ENCODE results near the gene LRRC72. TPM values are rescaled to one million over a fixed set of nuclear protein-coding genes. Genes with fewer than 3 reads are reported as not detected.
"Not testable (repeated sequence)": the region's sequence is repeated elsewhere in the genome, so short reads cannot be mapped to it uniquely, and the experiment has no call there.

The LRRC72 gene
- not detected for total RNA-seq
- long read RNA-seq, result 0 reads

DNA sequence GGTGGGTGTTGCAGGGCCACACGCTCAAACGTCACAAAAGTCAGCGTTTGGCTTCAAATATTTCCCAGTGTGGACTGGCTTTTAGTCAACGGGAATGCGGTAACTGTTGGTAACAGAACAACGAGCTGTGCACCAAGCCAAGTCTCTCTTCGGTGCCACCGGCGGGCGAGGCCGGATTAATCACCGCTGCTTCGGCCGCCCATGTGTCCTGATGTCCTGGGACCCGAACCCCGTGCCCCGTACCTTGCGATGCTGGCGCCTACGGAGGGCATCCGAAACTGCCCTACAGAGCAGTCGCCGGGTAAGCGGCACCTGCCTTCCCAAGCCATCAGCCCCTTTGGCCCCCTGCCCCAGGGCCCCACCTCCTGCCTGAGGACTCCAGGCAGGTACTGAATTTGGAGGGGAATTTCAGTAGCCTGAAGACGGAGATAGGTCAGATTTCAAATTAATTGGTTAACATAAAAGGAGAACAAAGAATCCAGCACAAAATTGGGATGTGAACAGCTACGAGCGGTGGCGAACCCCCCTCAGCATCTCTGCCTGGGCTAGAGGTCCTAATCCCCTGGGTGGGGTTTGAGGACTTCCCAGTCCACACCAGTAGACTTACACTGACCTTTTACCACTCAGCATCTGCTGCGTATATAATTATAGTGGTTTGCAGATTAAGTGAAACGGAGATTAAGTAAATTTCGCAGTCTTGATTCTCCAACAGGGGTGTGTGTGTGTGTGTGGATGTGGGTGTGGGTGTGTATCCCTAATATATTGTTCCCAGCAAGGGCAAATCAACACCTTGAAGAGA lies at the start of gene LRRC72:
LRRC72 (plus strand) TSS at position 84 of the 799 bp plus-strand sequence; CDS start at position 212, 128 bp downstream.
- ATAC-seq (no peak), DNase-seq (no peak)
- intact Hi-C loops (cut with DNase I), result no loop called here

DNA sequence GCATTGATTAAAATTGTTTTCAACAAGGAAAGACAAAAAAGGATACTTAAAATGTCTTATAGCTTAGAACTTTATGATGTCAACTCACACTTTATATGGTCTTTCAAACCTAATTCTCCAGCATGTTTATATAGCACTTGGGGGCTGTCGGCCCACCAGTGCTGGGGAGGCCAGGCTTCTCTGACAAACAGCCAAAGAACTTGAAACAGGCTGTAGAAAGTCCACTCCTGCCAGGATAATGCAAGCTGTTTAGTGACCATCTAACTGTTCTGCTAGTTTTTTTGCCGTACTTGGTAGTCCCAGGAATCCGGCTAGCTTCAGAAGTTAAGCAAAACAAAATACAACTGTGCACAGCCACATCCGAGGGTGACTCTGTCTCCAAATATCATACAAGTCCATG lies 47.5 kb upstream of the LRRC72 start:
- no peak for DNase-seq
- intact Hi-C loops (cut with DNase I), result no loop called here
- ATAC-seq, result no peak

DNA sequence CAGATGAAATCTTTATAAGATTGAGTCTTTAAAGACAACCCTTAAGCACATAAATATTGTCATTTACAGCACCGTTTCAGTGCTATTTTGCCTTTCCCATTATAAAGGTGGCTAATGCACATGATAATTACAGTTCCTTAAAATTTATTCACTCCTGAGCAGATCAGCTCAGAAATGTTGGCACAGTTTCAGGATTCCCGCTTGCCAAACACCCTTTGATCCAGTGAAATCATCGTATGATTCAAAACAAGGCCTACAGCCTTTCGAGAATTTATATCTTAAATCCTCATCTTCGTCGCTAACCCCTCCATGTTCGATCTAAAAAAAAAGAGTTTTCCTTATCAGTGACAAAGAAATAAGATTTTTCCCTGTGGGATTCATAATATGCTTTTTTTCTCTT lies 47.0 kb upstream of the LRRC72 start:
- no peak for DNase-seq
- intact Hi-C loops (cut with DNase I), result no loop called here
- ATAC-seq, result no peak

DNA sequence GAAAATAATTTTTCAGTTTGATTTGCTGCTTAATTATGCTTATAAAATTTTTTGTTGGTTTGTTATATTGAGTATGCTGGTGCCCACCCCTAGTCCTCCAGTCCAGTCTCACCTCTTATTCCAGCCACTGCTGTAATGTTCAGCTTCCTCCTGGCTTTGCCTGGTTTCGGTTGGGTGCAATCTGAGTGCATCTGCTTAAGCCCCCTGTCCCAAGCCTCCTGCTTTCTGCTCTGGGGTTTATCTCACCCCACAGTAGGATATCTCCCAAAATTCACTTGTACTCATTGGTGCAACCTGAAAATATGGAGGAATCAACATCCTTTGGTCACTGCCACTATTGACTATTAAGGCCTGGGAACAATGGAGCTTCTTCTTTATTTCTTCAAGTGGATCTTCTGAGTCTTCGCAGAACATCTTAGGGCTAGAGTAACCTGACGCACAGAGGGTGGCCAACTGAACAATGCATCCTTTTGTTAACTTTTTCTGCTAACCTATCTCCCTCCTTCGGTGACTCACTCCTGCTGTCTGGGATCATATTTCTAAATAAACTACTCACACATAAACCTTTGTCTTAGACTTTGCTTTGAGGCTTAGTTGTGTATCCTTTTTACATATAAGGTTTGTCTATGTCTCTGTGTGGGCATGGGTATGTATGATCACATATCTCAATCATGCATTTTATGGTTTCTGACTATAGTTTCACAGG lies 42.0 kb upstream of the LRRC72 start:
- DNase-seq, result no peak
- intact Hi-C loops (cut with DNase I), result no loop called here
- ATAC-seq, result no peak

DNA sequence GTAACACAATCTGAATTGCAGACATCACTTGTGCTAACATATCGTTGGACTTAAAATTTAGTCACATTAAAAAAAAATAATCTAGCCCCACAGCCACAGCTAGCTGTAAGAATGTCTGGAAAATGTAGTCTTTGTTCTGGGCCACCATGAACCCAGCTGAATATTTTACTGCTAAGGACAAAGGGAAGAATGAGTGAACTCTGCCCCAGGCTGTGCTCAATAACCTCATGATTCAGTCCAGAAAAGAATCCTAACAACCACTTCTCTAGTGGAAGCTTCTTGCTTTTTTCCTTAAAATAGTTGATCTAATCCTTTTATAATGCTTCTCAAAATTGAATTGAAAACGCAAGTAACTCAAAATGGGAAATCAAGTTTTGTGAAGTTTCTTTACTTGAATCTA lies 35.5 kb upstream of the LRRC72 start:
- ATAC-seq (no peak), DNase-seq (no peak)
- intact Hi-C loops (cut with DNase I), result no loop called here

DNA sequence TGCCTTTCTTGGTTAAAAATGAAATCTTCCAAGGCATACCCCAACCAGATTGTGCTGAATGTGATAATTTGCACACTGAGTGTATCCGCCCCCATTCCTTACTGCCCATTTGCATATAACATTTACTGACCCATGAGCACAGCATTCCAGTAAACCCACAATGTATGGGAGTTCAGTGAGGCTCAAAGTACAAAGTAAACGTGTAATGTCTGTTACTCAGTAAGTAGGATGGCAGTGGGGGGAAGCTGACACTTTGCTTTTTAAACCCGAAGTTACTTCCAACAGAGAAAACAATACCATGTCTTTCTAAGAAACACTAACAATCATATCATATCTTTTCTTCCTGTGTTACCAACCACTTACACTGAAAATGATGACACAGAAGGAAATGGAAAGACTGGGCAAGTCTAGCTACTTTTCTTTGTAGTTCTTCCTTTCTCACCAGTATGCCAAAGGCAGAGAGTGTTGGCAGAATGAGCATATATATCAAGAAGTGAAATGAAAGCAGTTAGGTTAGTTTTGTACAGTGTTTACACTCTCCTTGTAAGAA lies 34.0 kb upstream of the LRRC72 start:
- ATAC-seq (no peak), DNase-seq (no peak)
- intact Hi-C loops (cut with DNase I), result no loop called here

DNA sequence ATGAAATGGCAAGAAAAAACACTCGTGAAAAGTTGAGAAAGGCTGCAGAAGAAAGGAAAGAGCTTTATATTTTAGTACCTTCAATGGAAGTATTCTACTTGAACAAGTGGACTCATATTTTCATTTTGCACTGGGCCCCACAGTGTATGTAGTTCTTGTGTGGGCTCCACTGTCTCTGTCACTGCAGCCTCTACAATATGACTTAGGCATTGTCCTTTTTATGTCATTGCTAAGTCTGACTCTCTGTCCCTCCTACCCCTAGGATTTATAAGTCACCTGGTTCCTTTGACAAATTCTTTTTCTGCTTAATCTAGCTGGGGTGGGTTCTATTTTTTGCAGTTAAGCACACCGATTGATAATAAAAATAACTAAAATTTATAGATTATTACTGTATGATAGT lies 33.4 kb upstream of the LRRC72 start:
- DNase-seq (no peak), ATAC-seq (no peak)
- intact Hi-C loops (cut with DNase I), result no loop called here

DNA sequence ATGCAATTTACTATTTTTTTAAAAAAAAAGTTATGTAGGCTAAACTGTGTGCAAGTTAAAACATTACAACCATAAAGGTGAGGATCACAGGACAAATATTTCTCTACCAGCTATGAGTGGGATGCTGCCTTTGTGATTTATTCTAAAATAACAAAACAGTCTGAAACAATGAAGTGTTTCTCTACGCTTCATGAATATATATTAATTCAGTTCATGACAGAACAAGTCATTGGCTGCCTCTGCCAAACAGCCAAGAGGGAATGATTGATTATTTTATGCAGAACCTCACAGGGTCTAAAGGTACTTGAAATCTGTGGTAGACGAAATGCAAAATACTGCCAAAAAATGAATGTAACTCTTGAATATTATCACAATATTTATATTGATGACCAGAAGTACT lies 32.1 kb upstream of the LRRC72 start:
- ATAC-seq (no peak), DNase-seq (no peak)
- intact Hi-C loops (cut with DNase I), result no loop called here

DNA sequence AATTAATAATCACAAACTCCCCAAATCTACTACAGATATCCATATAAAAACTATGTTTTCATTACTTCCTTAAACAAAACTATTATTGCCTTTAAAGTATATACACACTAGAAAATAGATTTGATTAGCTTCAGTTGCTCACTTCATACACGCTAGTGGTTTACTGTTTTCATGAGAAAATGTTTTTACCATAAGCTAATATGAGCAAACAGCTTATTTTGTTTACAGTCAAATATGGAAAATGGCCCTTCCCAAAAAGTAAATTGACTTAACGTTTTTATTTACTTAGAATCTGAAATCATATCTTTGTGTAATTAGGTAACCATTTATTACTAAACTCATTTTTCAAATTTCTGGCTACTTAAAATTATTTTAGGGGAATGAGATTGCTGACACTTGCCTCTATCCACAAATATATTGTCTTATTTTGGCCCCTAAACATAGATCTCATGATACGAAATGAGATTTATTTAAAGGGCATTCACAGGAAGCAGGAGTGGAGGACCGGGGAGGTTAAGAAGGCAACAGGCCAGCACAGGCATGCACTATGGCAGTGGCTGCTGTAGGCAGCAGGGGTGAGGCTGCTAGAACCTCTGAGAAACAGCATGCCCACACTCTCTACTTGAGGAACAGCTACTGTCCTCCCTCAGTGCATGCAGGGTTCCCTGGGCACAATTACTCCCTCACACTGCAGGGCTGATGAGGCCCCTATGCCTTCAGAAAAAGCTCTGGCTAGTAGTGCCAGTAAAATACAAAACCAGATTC lies 31.5 kb upstream of the LRRC72 start:
- DNase-seq, result no peak
- intact Hi-C loops (cut with DNase I), result no loop called here
- no peak for ATAC-seq

DNA sequence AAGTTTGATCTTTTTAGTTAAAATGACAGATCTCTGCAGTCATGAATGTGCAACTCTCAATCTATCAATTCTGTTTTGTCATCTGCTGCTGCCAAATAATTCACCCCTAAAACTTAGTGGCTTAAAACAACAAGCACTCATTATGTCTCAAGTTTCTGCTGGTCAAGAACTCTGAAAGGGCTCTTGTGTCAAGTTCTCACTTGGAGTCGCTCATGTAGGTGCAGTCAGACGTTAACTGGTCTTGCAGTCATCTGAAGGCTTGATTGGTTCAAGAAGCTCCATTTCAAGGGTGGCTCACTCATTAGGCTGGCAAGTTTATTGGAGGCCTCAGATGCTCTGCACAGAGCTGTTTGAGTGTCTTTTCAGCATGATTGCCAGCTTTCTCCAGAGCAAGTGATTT lies 28.5 kb upstream of the LRRC72 start:
- DNase-seq (no peak), ATAC-seq (no peak)
- intact Hi-C loops (cut with DNase I), result no loop called here

DNA sequence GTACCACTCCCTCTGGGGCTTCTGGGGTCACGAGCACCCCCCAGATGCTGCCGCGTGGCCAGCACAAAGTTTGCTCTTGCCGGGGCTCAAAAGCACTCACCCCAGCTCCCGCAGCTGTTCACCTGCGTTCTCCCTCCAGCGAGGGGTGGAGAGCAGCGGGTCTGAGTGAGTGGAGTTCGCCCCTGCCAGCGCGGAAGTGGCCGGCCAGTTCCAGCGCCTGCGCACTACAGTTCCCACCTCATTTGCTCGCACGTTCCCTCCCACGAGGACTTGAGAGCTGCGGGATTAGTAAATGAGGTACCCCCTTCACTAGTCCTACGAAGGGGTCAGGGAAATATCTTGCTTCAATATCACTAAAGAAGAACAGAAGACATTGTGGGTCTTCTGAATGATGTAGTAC lies 24.3 kb upstream of the LRRC72 start:
- intact Hi-C loops (cut with DNase I), result no loop called here
- ATAC-seq (no peak), DNase-seq (no peak)

DNA sequence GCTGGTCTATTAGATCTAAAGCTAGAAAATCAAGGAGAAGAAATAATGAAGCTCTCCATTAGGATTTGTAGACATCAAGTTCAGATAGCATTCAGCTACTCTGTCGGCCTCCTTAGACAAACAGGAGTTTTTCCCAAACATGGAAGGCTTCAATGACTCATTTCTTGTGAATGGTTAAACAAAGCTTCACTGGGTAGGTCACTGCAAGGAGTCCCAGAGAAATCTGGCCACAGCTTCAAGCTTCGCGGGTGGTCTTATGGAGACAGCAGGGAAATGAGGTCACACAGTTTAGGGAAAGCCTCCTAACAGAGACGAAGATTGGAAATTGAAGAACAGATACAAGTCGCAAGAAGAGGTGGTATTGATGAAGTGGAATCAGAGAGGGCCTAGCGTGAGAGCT lies 22.6 kb upstream of the LRRC72 start:
- no peak for ATAC-seq
- no peak for DNase-seq
- intact Hi-C loops (cut with DNase I), result no loop called here

DNA sequence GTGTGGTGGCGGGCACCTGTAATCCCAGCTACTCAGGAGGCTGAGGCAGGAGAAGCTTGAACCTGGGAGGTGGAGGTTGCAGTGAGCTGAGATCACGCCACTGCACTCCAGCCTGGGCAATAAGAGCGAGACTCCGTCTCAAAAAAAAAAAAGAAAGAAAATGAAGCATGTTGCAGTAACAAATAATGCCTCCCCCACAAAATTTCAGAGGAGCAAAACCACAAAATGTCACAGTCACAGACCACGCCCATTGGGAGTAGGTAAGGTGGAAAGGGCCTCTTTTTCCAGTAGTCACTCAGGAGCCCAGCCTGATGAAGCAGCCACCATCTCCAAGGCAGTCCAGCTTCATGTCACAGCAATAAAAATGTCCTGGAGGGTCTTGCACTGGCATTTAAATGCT lies 20.2 kb upstream of the LRRC72 start:
- intact Hi-C loops (cut with DNase I); DNase-seq; ATAC-seq: not testable (repeated sequence)

DNA sequence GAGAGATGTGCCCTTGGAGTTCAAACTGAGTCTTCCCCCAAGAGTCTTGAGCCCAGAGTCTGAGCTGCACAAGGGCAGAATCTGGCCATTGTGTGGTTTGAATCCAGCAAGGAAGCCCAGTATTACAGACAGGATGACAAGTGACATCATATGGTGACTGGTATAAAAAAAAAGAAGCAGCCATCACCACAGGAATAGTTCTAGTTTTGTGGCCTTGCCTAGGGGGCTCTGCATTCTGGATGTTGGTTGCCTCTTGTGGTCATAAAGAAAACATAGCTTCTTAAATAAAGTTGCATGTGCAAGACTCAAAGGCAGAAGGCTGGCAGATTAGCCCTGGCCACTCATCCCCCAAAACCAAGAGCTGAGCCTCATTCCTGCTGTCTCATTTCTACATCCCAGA lies 16.8 kb upstream of the LRRC72 start:
- intact Hi-C loops (cut with DNase I), result no loop called here
- no peak for ATAC-seq
- no peak for DNase-seq

DNA sequence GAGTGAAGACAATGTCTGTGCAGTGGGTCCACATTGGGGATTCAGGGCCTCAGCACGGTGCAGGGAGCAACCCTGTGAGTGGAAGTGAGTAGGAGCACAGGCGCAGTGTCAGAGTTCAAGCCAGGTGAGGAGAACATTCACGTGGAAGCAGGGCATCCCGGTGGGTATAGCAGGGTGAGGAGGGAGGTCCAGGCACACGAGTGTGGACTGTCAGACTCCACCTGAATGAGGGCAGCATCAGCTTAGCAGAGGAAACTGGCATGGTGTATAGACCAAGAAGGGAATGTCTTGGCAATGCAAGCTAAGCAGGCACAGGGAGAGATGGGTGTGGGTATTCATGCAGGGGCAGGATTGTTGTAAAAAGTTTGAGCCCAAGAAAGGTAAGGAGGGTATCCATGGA lies 15.3 kb upstream of the LRRC72 start:
- intact Hi-C loops (cut with DNase I), result no loop called here
- DNase-seq, result no peak
- no peak for ATAC-seq

DNA sequence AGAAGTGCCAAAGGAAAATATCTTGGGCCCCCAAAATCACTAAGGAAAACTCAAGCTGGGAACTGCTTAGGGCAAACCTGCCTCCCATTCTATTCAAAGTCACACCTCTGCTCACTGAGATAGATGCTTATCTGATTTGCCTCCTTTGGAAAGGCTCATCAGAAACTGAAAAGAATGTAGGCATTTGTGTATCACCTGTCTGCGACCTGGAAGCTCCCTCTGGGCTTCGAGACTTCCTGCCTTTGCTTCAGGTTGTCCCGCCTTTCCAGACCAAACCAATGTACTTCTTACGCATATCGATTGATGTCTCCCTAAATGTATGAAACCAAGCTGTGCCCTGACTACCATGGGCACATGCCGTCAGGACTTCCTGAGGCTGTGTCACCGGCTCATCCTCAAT lies 14.5 kb upstream of the LRRC72 start:
- intact Hi-C loops (cut with DNase I), result no loop called here
- ATAC-seq, result no peak

DNA sequence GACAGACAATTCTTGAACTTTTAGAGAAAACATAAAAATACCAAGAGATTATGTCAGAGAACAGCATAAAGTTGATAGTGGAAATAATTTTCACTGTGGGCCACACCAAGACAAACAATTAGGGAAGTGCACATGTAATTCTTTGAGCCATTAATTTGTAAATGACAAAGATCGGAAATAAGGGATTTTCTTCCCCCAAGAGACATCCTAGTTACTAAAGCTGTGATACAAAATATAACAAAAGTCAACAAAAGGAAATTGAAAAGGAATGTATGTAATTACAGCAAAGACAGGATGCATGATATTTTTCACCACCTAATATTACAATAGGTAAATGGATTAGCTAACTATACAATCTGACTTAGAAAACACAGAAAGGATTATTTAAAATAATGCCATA lies 12.4 kb upstream of the LRRC72 start:
- ATAC-seq, result no peak
- intact Hi-C loops (cut with DNase I), result no loop called here
- no peak for DNase-seq

More for the DNA sequence above, 14.5 kb upstream of the LRRC72 start:
- DNase-seq, result no peak

DNA sequence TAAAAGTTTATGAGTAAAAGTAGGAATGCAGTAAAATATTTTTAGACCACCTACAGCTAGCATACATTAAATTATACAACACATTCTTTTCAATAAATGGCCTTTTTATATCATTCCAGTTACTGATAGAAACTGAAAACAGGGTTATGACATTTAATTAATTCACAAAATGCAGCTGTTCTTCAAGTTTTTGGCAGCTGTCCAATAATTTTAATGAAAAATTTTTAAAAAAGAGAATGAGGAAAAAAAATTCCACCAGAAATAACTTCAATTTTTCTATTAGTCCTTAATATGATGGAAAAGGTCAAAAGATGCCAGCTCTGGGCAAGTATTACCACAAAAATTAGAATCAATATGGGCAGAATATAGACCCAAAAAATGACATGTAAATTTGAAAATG lies 11.9 kb upstream of the LRRC72 start:
- intact Hi-C loops (cut with DNase I), result no loop called here
- ATAC-seq (no peak), DNase-seq (no peak)

DNA sequence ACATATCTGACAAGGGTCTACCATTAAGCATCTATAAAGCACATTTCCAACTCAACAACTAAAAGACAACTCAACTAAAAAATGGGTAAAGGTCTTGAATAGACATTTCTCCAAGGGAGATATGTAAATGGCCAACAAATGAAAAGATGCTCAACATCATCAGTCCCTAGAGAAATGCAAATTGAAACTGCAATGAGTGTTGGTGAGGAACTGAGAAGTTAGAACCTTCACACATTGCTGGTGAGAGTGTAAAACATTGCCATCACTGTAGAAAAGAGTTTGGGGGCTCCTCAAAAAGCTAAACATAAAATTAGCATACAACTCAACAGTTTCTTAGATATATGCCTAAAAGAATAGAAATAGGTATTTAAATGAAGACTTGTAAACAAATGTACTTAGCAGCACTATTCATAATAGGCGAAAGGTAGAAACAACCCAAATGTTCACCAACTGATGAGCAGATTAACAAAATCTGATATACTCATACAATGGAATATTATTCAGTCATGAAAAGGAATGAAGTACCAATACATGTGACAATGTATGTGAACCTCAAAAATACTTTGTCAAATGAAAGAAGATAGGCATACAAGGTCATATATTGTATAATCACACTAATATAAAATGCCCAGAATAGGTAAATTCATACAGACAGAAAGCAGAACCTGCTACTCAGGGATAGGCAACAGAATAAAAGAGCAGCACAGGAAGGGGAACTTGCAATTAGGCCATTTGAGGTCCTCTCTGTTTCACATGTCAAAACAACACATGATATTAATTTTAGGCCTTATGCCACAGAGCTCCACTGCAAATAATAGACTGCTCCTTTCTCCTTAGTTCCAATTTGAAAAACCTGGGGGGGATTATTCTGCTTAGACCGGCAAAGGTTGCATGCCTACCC lies 10.6 kb upstream of the LRRC72 start:
- DNase-seq, result no peak
- ATAC-seq, result no peak
- intact Hi-C loops (cut with DNase I), result no loop called here

All from left cardiac atrium (tissue), 4 donors.